Ishikawa (cell line): ENCODE data around the gene GPR146.

ENCODE experiments used
- CEBPB ChIP-seq: IDR thresholded peaks from 2 replicates; pipeline ENCODE4 v1.6.1; 2012
- CREB1 ChIP-seq: IDR thresholded peaks from 2 replicates; pipeline ENCODE4 v1.6.1; 2012; ENCODE audit warnings: low read depth
- EGR1 ChIP-seq: IDR thresholded peaks from 2 replicates; pipeline ENCODE4 v1.6.1; 2012
- EP300 ChIP-seq: IDR thresholded peaks from 2 replicates; pipeline ENCODE4 v1.6.1; 2012; ENCODE audit warnings: borderline replicate concordance
- FOXM1 ChIP-seq: IDR thresholded peaks from 2 replicates; pipeline ENCODE4 v1.6.1; 2012; ENCODE audit warnings: low read depth, borderline replicate concordance
- RAD21 ChIP-seq: IDR thresholded peaks from 2 replicates; pipeline ENCODE4 v1.6.1; 2012; ENCODE audit warnings: low read depth
- TAF1 ChIP-seq: IDR thresholded peaks from 2 replicates; pipeline ENCODE4 v1.6.1; 2012; ENCODE audit warnings: low read depth, mild to moderate bottlenecking
- TCF12 ChIP-seq: IDR thresholded peaks from 2 replicates; pipeline ENCODE4 v1.6.1; 2012; ENCODE audit warnings: low read depth
- TEAD4 ChIP-seq: IDR thresholded peaks from 2 replicates; pipeline ENCODE4 v1.6.1; 2012
- YY1 ChIP-seq: IDR thresholded peaks from 2 replicates; pipeline ENCODE4 v1.6.1; 2012; ENCODE audit warnings: low read depth
- ZBTB7A ChIP-seq: IDR thresholded peaks from 2 replicates; pipeline ENCODE4 v1.6.1; 2012; ENCODE audit warnings: low read depth
- TF ChIP-seq, protein P1 (sequence below): IDR thresholded peaks from 2 replicates; pipeline ENCODE4 v1.6.1; 2012; ENCODE audit warnings: low read depth, mild to moderate bottlenecking
- TF ChIP-seq, protein P2 (sequence below): IDR thresholded peaks from 2 replicates; pipeline ENCODE4 v1.6.1; 2012
- TF ChIP-seq, protein P3 (sequence below): IDR thresholded peaks from 2 replicates; pipeline ENCODE4 v1.6.1; 2012

DNA sequence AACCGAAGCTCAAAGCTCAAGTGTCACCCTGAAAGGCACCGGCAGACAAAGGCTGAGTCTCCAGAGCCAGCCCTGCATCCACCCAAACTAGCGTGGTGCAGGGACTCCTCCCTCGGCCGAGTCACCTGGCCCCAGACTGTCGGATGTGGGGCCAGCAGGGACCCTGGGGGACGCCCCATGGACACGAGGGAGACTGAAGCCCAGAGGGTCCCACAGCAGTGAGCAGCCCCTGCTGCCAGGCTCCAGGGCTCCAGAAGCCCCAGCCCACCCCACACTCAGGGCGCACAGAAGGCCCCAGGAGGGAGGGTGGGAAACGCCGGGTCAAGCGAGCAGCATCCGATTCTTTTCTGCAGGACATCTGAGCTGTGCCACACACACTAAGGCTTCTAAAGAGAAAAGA lies 20.2 kb downstream of the GPR146 start:
- TF ChIP-seq TAF1 = no peak
- TF ChIP-seq, protein P1, sequence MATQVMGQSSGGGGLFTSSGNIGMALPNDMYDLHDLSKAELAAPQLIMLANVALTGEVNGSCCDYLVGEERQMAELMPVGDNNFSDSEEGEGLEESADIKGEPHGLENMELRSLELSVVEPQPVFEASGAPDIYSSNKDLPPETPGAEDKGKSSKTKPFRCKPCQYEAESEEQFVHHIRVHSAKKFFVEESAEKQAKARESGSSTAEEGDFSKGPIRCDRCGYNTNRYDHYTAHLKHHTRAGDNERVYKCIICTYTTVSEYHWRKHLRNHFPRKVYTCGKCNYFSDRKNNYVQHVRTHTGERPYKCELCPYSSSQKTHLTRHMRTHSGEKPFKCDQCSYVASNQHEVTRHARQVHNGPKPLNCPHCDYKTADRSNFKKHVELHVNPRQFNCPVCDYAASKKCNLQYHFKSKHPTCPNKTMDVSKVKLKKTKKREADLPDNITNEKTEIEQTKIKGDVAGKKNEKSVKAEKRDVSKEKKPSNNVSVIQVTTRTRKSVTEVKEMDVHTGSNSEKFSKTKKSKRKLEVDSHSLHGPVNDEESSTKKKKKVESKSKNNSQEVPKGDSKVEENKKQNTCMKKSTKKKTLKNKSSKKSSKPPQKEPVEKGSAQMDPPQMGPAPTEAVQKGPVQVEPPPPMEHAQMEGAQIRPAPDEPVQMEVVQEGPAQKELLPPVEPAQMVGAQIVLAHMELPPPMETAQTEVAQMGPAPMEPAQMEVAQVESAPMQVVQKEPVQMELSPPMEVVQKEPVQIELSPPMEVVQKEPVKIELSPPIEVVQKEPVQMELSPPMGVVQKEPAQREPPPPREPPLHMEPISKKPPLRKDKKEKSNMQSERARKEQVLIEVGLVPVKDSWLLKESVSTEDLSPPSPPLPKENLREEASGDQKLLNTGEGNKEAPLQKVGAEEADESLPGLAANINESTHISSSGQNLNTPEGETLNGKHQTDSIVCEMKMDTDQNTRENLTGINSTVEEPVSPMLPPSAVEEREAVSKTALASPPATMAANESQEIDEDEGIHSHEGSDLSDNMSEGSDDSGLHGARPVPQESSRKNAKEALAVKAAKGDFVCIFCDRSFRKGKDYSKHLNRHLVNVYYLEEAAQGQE = no peak
- TF ChIP-seq EGR1 = no peak
- no peak for TF ChIP-seq CREB1
- TF ChIP-seq ZBTB7A = no peak
- TF ChIP-seq EP300 = no peak
- TF ChIP-seq CEBPB = no peak
- TF ChIP-seq TEAD4 = no peak
- no peak for TF ChIP-seq FOXM1
- TF ChIP-seq, protein P2, sequence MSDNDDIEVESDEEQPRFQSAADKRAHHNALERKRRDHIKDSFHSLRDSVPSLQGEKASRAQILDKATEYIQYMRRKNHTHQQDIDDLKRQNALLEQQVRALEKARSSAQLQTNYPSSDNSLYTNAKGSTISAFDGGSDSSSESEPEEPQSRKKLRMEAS = no peak
- TF ChIP-seq, protein P3, sequence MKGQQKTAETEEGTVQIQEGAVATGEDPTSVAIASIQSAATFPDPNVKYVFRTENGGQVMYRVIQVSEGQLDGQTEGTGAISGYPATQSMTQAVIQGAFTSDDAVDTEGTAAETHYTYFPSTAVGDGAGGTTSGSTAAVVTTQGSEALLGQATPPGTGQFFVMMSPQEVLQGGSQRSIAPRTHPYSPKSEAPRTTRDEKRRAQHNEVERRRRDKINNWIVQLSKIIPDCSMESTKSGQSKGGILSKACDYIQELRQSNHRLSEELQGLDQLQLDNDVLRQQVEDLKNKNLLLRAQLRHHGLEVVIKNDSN = no peak
- TF ChIP-seq RAD21 = no peak
- TF ChIP-seq TCF12 = no peak
- TF ChIP-seq YY1 = no peak
